NCI-H2081 treated with DMSO at 0.1 percent for 48 hours (cell line): Measurements from ENCODE around the gene KIAA0232.
"Not testable (repeated sequence)": the region's sequence is repeated elsewhere in the genome, so short reads cannot be mapped to it uniquely, and the experiment has no call there.

ENCODE experiments used
- DNase-seq: peaks from one replicate; lab custom pipeline; 2025; lab: John Stamatoyannopoulos, UW

Gene KIAA0232

DNA sequence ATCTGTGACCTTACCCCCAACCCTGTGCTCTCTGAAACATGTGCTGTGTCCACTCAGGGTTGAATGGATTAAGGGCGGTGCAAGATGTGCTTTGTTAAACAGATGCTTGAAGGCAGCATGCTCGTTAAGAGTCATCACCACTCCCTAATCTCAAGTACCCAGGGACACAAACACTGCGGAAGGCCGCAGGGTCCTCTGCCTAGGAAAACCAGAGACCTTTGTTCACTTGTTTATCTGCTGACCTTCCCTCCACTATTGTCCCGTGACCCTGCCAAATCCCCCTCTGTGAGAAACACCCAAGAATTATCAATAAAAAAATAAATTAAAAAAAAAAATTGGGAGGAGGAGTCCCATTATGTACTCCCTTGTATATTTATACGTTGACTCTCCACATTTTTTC is 26.2 kb upstream of the KIAA0232 start:
- not testable (repeated sequence) for DNase-seq

DNA sequence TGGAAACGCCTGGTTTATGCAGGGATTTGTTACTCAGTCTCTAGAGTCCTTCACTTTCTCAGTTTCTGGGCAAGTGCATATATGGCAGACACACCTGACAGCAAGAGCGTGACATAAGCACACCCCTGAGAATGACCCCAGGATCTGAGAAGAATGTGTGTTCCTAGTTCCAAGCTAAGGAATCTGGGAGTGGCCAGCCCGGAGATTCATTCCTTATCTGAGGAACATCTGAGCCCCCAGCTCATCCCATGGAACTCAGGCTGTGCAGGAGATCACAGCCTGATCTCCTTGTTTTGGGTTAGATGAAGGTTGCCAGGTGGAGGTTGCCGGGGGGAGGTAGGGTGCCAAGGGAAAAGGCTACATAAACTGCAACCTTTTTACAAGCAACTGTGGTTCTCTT is 23.8 kb upstream of the KIAA0232 start:
- DNase-seq, result no peak

DNA sequence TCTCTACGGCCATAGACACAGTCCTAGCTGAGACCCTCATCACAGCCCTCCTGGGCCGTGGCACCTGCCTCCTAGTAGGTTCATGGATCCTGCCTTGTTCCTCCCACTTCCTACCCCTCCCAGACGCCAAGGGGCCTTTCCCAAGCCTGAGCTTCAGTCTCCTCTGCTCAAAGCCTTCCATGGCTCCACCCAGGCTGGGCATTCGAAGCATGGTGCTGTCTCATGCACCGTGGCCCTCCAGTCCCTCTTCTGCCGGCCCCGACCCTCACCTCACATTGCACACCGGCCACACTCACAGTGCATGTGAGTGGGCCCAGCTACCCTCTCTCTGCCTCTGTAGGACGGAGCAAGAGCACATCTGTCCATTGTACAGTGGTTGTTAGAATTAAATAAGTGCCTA is 21.7 kb upstream of the KIAA0232 start:
- no peak for DNase-seq

DNA sequence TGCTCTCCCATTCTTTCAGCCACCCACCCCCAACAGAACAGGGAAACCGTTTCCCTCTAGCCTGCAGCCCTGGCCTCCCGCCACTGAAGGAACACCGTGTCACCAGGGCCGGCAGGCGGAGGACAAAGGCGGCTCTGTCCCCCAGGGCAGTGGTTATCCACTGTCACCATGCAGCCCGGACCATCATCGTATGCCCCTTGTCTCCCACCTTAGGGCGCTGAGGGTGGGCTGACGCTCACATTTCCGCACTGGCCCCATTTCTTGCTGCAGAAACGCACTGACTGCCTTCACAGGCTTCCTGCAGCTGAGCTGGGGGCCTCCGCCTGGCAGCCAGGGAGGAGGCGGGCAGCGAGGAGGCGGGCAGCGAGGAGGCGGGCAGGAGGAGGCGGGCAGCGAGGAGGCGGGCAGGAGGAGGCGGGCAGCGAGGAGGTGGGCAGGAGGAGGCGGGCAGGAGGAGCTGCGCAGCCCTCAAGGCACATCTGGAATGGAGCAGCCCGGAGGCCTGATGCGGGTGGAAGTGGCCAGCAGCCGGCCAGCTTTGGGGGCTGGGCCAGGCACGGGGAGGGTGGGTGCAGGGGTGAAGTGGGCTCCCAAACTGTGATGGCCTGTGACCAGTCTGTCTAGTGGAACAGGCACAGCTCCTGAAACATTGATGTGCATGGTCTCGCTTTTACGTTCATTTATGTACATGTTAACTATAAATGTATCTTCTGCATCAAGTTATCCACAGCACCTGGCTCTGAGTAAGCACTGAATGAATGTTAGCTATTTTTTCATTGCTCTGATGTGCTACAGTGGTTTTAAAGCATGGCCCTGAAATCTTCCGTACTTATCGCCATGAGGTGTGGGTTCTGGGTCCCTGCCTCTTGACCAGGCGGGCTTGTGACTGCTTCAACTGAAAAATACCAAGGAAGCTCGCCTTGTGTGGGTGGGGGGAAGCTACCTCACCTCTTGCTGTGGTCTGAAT is 20.6 kb upstream of the KIAA0232 start:
- DNase-seq, result no peak

DNA sequence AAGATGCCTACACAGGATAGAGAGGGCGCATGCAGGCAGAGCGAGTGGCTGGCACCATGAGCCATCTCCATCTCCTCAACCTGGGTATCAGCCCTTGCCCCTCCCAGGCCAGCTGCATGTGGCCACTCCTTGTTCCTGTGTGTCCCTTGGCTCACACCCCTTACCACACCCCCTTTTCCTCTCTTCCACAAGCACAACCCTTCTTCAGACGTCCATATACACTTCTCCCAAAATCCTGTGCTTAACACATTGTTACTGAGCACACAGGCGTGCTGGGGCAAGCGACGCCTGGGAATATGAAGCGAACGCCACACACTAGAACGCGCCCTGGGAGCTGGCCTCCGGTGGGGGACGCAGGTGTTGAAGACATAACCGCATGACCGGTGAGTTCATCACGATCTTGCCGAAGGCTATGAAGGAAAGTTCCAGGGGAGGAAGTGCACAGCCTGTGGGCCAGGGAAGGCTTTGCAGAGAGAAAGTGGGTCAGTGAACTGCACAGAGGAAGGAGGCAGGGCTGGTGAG is 19.1 kb upstream of the KIAA0232 start:
- no peak for DNase-seq

DNA sequence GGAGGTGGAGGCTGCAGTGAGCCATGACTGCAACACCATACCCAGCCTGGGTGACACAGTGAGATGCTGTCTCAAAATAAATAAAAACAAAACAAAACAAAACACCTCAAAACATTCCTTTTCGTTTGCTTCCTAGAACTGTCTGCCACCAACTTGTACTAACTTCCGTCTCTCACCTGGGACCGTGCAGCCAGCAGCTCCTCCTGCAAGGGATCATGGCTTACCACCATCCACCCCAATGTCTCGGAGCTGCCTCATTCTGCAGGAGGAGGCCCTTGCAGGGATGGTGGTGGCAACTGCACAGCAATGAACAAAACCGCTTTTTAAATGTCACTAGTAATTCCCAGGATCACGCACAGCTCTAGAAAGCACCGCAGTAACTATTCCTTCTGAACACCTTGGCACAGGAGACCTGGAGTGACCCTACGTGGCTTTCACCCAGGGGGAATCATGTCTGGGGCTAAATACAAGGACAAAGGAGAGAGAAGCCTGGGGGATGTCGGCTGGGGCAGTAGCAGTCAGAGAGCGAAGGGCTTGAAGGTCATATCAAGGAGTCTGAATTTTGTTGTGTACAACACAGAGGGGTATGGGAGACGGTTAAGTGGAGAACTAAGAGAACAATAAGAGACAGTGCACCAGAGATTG is 17.4 kb upstream of the KIAA0232 start:
- DNase-seq, result no peak

DNA sequence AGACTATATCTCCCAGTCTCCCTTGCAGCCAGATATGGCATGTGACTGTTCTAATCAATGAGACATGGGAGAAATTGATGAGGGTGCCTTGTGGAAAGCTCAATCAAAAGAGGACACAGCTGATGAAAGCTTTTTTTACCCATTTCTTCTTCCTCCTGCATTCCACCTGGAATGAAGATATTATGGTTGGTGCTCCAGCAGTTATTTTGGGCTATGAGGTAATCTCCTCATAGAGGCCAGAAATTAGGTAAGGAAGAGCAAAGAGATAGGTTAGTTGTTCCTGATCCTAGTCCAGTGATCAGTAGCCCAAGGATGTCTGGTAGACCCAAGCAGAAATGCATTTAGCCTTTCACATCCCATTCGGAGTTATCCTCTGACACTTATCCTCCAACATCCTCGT is 16.8 kb upstream of the KIAA0232 start:
- DNase-seq, result no peak

DNA sequence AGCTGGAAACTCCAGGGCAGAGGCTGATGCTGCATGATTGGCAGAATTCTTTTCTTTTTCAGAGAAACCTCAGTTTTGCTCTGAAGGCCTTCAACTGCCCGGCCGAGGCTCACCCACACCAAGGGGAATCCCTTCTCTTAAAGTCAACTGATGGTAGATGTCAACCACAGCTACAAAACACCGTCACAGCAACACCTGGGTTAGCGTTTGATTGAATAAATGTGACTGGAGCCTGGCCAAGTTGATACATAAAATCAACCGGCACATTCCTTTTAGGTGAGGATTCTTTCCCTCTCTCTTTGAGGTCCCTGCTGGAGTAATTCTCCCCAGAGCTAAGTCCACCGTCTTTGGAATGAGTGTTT is 15.2 kb upstream of the KIAA0232 start:
- no peak for DNase-seq

DNA sequence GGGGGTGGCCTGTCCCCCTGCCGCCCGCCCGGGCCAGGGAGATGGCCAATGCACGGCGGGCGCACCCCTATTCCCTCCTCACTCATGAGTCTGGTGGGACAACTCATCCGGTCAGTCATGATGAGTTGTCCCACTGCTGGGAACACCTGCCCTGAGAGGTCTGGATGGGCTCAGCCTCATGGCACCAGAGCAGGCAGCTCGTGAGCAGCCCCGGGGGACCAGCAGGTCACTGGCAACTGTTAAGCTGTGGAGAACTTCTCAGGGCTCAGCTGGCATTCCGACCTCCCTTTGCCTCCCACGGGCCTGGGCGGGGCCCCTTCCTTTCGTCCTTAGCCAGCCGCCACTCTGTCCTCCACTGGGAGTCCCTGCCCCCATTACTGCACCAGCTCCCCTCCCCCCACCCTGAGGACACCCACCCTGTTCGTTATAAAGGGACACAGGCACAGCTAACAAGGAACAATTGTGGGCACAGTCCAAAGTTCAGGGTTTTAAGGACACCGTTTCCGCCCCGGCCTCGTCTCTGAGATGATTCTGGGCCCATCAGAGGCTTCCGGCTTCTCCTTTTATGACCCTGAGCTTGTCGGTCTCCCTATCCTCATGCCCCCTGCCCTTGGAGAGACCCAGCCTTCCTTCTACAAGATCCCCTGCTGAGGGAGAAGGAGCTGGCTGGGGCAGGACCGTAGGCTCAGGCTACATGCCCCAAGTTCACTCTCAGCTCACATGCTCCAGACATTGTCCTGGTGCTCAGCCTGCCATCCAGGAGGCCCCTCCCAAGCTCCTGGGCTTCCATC is 14.6 kb upstream of the KIAA0232 start:
- DNase-seq, result no peak

DNA sequence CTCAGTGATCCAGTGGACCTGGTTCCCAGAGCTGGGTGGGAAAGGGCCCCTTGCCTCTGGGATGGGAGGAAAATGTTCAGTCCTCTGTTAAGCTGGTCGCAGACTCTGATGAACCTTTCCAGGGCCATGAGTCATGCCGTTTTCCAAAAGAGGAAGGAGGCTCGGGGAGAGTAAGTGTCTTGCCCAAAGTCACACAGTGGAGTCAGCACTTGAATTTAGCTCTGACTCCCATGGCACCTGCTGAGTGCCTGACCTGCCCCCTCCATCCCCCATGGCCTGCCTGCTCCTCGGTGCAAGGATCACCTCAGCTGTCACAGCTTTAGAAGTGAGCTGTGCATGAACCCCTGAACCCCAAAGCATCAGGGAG is 14.0 kb upstream of the KIAA0232 start:
- no peak for DNase-seq

DNA sequence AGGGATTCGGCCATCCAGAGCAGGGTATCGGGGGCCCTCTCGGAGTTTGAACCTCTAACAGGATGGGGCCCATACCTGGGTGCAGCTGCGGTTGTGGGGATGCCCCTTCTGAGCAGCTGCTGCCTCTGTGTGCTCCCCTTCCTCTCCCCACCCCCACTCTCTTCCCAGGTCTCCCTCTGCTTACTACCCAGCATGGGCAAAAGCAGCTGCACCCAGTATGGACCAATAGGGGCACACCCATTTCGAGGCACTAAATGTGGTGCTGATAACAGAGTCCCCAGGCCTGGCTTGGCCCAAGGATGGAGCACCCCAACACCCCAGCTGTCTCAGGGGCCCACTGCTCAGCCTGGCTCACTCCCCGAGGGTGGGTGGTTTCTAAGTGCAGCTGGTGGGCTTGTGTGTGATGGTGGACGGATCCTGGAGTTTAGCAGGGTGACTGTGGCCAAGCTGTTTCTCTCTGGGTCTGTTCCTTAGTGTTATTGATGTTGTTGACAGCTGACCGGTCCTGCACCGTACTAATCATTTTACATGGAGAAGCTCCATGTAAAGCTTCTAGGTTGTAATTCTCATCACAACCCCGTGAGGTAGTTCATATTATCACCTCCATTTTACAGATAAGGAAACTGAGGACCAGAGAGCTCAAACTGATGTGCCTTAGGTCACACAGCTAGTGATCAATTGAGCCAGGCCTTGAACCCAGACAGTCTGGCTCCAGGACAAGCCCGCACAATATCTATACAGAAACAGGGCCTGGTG is 13.1 kb upstream of the KIAA0232 start:
- DNase-seq, result no peak

DNA sequence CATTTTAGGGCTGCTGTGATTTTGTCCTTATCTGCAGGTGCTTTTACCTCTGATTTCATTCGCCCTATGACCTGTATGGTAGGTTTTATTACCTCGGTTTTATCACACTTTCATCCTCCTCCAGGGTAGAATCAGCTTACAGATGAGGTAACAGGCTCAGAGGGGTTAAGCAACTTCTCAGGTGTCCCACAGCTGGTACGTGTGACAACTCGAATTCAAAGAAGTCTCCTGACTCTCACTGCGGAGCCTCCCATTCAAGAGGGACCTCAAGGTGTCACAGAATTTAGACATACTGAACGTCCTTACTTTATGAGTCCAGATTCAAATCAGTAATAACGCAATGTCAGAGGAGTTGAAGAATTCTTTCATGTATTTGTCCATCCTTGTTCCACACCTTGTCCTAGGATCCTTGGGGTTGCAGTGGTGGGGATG is 12.5 kb upstream of the KIAA0232 start:
- DNase-seq, result no peak

DNA sequence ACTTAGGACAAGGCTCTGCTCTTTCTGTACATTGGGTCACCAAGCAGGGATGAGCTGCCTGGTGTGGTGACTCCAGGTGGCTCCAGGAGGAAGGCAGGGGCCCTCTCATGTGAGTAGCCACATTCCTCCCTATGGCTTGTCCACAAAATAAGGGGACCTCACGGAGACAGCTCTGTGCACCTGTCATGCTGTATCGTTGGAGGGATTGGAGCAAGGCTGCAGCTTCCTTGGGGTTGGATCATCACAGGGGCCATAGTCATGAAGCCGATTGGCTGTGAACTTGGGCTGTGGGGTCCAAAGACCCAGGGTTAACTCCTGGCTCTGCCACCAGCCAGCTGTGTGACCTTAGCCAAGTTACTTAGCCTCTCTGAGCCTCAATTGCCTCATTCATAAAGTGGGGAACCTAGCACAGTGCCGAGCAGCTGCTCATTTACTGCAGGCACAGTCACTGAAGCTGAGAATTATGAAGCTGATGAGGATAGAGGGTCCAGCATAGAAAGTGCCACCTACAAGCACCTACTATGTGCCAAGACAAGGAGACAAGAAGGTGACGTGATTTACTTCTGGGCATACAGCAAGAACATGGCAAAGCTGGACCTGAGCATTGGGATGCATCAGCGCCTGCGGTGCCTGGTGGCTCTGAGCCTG is 11.8 kb upstream of the KIAA0232 start:
- DNase-seq, result no peak

DNA sequence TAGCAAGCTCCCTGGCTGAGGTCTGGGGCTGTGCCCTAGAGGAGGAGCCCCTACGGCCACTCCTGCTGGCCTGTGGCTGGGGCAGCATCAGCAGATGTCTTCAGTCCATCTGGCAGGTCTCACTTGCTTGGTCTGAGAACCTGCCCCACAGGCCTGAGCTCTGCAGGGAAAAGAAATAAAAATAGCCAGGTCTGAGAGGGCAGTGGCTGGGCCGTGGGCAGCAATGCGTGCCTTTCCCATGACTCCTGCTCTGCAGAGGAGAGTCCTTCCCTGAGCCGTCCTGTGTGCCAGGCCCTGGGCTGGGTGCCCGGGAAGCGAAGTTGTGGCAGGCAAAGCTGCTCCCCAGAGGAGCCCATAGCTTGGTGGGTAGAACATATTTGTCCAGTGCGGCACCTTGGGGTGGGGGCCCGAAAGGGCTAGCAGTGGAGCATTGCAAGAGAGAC is 11.3 kb upstream of the KIAA0232 start:
- no peak for DNase-seq

DNA sequence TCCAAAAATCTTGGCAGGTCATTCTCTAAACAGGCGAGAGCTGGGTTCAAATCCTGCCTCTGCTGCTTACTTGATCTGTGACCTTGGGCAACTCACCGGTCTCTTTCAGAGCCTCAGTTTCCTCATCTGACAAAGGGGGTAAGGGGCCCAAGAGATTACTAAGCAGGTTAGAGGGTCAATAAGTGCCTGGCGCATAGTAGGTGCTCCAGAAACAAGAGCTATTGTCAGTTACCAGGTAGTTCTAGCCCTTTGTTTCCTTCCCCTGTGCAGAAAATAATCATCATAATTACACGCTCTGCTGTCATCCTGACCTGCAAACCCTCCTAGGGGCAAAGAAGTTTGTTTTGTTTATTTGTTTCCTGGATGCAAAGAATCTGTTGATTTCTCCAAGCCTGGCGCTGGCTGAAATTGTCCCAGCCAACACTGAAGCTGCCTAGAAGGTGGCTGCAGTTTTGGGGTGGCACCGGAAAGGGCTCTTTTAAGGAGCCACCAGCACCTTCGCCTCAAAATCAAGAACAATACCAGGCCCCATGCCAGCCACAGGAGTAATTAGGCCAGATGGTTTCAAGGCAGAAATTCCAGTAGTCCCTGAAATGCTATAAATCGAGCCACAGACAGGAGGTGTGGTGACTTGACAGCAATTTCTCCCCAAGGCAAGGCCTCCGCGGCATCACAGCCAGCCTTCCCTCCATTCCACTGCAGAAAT is 10.2 kb upstream of the KIAA0232 start:
- no peak for DNase-seq

DNA sequence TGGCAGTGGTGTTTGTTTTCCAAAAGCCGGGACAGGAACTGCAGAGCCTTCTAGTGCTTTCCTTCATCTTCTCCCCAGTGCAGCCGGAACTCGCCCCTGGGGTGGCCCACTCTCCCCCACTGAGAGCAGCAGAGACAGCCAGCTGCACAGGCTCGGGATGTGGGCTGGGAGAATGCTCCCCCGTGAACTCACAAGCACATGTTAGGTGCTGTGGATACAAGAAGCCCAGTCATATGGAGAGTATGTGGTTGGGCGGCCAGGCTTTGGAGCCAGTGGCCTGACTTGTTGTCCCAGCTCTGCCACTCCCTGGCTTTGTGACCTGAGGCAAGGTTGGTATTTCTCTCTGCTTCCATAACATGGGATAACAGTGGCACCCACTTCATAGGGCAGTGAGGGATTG is 9.4 kb upstream of the KIAA0232 start:
- no peak for DNase-seq

DNA sequence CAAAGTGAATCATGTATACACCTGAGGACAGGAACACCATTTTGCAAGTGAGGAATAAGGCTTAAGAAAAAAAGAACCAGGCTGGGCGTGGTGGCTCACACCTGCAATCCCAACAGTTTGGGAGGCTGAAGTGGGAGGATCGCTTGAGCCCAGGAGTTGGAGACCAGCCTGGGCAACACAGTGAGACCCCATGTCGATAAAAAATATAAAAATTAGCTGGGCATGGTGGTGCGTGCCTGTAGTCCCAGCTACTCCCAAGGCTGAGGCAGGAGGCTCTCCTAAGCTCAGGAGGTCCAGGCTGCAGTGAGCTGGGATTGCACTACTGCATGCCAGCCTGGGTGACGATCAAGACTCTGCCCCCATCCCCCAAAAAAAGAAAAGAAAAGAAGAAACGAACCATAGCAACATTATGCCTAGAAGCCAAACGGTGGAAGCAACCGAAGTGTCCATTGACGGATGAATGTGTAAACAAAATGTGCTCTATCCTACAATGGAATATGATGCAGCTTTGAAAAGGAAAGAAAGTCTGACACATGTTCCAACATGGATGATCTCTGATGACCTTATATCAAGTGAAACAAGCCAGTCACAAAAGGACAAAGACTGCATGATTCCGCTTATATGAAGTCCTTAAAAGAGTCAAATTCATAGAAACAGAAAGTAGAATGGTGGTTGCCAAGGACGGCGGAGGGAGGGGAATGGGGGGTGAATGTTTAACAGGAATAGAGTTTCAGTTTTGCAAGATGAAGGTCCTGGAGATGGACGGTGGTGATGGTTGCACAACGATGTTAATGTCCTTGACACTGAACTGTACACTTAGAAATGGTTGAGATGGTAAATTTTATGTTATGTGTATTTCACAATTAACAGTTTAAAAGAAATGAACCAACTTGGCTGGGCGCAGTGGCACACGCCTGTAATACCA is 8.6 kb upstream of the KIAA0232 start:
- no peak for DNase-seq

DNA sequence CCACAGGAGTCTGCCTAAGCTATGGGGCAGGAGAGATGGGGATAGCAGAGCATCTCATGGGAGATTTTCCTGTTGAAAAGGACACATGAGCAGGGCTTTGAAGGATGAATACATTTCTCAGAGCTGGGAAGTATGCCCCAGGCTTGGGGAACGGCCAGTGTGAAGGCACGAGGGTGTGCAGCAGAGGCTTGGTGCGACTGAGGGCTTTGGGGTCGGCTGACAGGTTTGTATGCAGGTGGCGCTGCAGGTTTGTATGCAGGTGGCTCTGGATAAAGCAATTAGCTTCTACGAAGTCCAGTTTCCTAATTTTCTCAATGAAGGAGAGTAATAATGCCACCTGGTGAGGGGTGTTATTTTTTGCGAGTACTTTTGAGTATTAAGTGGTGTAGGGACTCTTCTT is 6.8 kb upstream of the KIAA0232 start:
- DNase-seq, result no peak

DNA sequence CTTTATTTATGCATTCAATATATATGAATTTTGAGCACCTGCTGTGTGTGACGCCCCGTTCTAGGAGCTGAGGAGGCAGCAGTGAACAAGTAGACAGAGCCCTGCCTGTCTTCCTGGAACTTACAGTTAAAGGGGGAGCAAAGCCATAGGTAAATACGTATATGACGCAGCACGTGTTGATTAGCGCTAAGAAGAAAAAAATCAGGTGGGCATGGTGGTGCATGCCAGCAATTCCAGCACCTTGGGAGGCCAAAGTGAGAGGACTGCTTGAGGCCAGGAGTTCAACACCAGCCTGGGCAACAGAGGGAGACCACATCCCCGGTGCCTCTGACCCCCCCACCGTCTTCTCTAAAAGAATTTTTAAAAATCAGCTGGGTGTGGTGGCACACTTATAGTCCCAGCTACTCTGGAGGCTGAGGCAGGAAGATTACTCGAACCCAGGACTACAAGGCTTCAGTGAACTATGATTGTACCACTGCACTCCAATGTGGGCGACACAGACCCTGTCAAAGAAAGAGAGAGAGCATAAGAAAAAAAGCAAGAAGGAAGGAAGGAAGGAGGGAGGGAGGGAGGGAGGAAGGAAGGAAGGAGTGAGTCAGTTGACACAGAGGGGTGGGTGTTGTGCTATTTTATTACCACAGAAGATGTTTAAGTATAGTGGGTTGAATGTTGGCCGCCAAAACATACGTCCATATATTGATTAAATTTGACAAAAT is 5.4 kb upstream of the KIAA0232 start:
- DNase-seq, result no peak
